Lower lobe of right lung (tissue), 2 donors: ENCODE measurements around the gene GAB2. TPM values are rescaled to one million over a fixed set of nuclear protein-coding genes. Genes with fewer than 3 reads are reported as not detected.

Source experiments
- ATAC-seq, 2 donors: fragments of 200-7000 bp; cut with Tn5 transposase; one replicate each; pipeline ENCODE4 v1.9.1; 2020 to 2022; ENCODE audit warnings: mild to moderate bottlenecking in 2 of 2, moderate library complexity in 2 of 2
- DNase-seq: peaks from one replicate; pipeline ENCODE4 v3.0.0-alpha.2; 2020
- H3K27ac ChIP-seq: fragments of 200-600 bp; one replicate; pipeline ENCODE4 v1.8.0; 2022
- H3K27me3 ChIP-seq: fragments of 200-600 bp; one replicate; pipeline ENCODE4 v1.8.0; 2022; ENCODE audit warnings: low read depth
- H3K36me3 ChIP-seq: fragments of 200-600 bp; one replicate; pipeline ENCODE4 v1.8.0; 2022; ENCODE audit warnings: mild to moderate bottlenecking
- H3K4me1 ChIP-seq: fragments of 200-600 bp; one replicate; pipeline ENCODE4 v1.8.0; 2022
- H3K4me3 ChIP-seq: fragments of 200-600 bp; one replicate; pipeline ENCODE4 v1.8.0; 2022; ENCODE audit warnings: mild to moderate bottlenecking
- H3K9me3 ChIP-seq: fragments of 200-600 bp; one replicate; pipeline ENCODE4 v1.8.0; 2022
- CTCF ChIP-seq: fragments of 200-600 bp; IDR thresholded peaks from one replicate; pipeline ENCODE4 v1.8.0; 2022; ENCODE audit warnings: antibody characterized with exemption, mild to moderate bottlenecking
- intact Hi-C: fragments of 100-400 bp; cut with DNase I; formaldehyde crosslinking; loops from one replicate; pipeline ENCODE4 v1.11.0; 2022
- total RNA-seq: library from RNA; stranded (reverse); fragmentation: NEBNext Ultra II Directional; extraction: Animal tissue kit (Norgen Biotek cat#: 25700); gene quantifications from one replicate; pipeline ENCODE4 v1.2.1, GENCODE V29; 2021
- donor health status: DM: no; HTN: yes; CAD: no; lungs with severe emphysema.

GAB2 gene
- total RNA-seq, 1 donor from 2014 or later = 64.2 TPM

- H3K27me3 ChIP-seq = no peaks in the 10 kb centered on the region
- H3K27ac ChIP-seq = no peak overlapping the region
- no peak for DNase-seq
- ATAC-seq = no peak
- H3K9me3 ChIP-seq = no peaks in the 10 kb centered on the region
- no peak for TF ChIP-seq CTCF
- H3K4me3 ChIP-seq = no peak overlapping the region
- peaks cover 6% of the 10 kb centered on the region for H3K36me3 ChIP-seq
- H3K4me1 ChIP-seq = no peaks in the 10 kb centered on the region
- intact Hi-C loops = no loop called here
These were observed 42.1 kb upstream of the GAB2 start for GRCh38 chr11:78459738-78460137.

GRCh38 chr11:78457448-78457847 is 39.8 kb upstream of the GAB2 start:
- no peak overlapping the region for H3K27ac ChIP-seq
- intact Hi-C loops = no loop called here
- no peaks in the 10 kb centered on the region for H3K4me1 ChIP-seq
- H3K4me3 ChIP-seq = no peak overlapping the region
- no peak for TF ChIP-seq CTCF
- no peak for DNase-seq
- ATAC-seq = no peak
- no peaks in the 10 kb centered on the region for H3K9me3 ChIP-seq
- no peaks in the 10 kb centered on the region for H3K27me3 ChIP-seq
- H3K36me3 ChIP-seq = no peaks in the 10 kb centered on the region

GRCh38 chr11:78453140-78453935 is 35.7 kb upstream of the GAB2 start:
- no peak for ATAC-seq
- Histone ChIP-seq H3K4me3 (no peak overlapping the region), H3K4me1 (no peaks in the 10 kb centered on the region), H3K36me3 (no peaks in the 10 kb centered on the region), H3K27me3 (no peaks in the 10 kb centered on the region), H3K27ac (no peak overlapping the region), H3K9me3 (no peaks in the 10 kb centered on the region)
- no peak for DNase-seq
- intact Hi-C loops = no loop called here
- no peak for TF ChIP-seq CTCF

- no peaks in the 10 kb centered on the region for H3K36me3 ChIP-seq
- no peak overlapping the region for H3K27ac ChIP-seq
- no peak for TF ChIP-seq CTCF
- intact Hi-C loops = no loop called here
- DNase-seq = no peak
- no peaks in the 10 kb centered on the region for H3K27me3 ChIP-seq
- ATAC-seq = peak in 1 of 2 donors; percentile 44
- no peaks in the 10 kb centered on the region for H3K4me1 ChIP-seq
- H3K4me3 ChIP-seq = no peak overlapping the region
- no peaks in the 10 kb centered on the region for H3K9me3 ChIP-seq
These were observed 33.9 kb upstream of the GAB2 start for GRCh38 chr11:78451371-78452150.

- no peaks in the 10 kb centered on the region for H3K36me3 ChIP-seq
- no peak for TF ChIP-seq CTCF
These were observed 33.2 kb upstream of the GAB2 start for GRCh38 chr11:78450866-78451265.

More at GRCh38 chr11:78450866-78451265, 33.2 kb upstream of the GAB2 start:
- ATAC-seq = no peak
- no peaks in the 10 kb centered on the region for H3K27me3 ChIP-seq
- no peak for DNase-seq
- intact Hi-C loops = no loop called here
- H3K9me3 ChIP-seq = no peaks in the 10 kb centered on the region
- no peak overlapping the region for H3K27ac ChIP-seq
- H3K4me1 ChIP-seq = no peaks in the 10 kb centered on the region
- no peak overlapping the region for H3K4me3 ChIP-seq
